GM18502 (cell line): Measurements from ENCODE around the gene CD2.

Experiments used
- ATAC-seq: cut with Tn5 transposase; IDR thresholded peaks from one replicate; pipeline ENCODE4 v1.9.1; 2021; ENCODE audit warnings: mild to moderate bottlenecking; ENCODE audit not compliant: unreplicated experiment, poor library complexity

The CD2 gene

GRCh38 chr1:116770625-116771024 is 16.4 kb downstream of the CD2 start:
- ATAC-seq = no peak

DNA sequence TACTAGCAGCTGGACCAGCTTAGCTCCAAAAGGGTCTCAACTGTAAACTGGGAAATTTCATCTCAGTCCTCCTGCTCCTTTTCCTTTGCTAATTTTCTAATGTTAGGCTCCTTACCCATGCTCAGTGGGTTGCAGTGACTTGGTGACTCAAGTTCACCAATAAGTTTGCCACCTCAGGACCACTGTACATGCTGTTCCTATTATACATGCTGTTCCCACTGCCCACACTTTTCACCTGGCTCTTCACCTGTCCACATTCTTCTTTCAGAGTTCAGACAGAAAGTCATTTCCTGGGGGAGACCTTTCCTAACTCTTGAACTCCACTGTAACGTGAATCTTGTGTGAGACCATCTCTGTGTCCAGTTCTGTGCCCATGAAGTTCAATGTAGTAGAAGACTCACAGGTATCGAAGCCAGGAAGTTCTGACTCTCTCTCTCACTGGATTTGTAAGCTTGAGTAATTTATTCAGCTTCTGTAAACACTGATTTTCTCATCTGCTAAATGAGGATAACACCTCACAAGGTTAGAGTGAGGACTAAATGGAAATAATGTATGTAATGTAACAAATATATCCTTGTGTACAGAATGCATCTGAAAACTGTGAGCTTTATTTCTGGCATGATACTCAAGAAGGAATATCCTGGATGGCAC is 17.9 kb downstream of the CD2 start:
- no peak for ATAC-seq

DNA sequence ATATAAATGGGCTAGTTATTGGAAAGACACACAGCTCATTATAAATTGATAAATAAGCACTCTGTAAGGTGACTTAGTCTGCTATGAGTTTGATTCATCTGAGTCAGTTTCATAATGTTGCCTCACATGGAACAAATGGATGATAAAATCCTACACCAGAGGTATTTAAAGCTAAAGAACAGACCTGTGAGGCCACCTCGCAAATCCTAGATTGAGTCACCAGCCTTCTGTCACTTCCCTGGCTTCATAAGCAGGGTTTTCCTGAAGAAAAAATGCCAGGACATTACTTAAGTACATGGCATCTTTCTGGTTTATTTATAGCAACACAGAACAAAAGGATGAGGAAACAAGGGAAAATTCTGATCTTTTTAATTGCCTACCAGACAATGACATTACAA is 18.4 kb downstream of the CD2 start:
- no peak for ATAC-seq

DNA sequence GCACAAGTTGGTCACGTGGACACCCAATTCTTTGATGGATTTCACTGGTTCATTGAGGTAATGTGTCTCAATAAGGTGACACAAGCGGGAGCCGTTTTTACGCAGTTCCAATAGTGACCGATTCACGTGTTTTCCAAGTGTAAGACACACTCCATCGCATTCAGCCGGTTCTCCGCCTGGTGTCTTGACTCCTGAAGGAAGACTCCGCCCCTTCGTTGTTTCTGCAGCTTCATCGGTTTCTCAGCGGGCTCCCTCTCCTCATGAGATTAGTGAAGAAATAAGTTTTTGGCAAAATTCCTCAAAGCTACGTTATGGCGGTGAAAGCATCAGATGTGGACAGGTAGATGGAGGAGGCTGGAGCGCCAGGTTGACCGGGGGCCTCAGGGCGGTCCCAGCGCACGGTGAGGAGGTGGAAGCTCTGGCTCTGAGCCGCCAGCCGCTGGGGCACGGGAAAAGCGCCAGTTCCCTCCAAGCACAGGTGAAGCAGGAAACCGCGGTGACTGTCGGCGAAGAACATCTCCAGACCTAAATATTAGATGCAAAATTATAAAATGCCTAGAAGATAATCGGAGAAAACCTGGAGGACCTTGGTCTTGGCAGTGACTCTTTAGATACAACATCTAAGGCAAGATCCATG is 21.0 kb downstream of the CD2 start:
- no peak for ATAC-seq

GRCh38 chr1:116777831-116778830 is 23.9 kb downstream of the CD2 start:
- no peak for ATAC-seq

GRCh38 chr1:116781034-116781433 is 26.8 kb downstream of the CD2 start:
- no peak for ATAC-seq

DNA sequence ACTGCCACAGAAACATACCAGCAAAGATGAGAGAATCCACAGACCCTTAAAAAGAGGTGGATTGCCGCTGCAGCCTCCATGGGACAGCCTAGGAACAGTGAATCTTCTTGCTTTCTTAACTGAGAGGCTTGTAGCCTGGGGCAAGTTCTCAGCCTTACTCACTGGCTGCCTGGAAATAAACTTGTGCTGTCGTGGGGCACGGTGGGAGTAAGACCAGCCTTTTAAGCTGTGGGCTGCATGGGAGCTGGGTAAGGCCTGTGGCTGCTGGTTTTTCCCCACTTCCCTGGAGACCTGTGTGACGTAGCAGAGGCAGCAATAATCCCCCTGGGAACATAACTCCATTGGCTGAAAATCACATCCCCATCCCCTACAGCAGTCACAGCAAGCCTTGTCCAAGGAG is 30.8 kb downstream of the CD2 start:
- ATAC-seq = no peak

DNA sequence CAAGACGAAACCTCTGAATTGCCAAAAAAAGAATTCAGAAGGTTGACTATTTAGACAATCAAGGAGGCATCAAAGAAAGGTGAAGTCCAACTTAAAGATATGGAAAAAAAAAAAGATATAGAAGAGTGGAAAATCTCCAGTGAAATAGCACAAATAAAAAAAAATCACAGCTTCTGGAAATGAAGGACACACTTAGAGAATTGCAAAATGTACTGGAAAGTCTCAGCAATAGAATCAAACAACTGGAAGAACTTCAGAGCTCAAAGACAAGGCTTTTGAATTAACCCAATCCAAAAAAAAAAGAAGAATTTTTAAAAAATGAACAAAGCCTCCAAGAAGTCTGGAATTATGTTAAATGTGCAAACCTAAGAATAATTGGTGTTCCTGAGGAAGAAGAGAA is 31.8 kb downstream of the CD2 start:
- no peak for ATAC-seq

DNA sequence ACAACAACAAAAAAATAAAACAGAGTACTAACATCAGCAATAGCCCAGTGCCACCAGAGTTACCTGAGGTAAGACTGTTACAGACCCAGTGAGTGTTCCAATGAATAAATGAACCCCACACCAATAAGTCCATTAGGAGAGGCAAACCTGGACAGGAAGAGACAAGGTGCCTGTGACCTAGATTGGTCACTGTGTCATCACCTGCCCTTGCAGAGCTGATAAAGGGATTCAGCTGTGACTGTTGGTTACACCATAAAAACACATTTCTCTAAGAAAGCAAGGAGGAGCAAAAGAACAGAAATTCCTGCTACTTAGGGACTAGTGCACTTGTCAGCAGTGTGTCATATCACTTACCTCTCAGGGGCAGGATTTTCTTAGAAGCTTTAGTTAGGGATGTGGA is 37.5 kb downstream of the CD2 start:
- no peak for ATAC-seq

DNA sequence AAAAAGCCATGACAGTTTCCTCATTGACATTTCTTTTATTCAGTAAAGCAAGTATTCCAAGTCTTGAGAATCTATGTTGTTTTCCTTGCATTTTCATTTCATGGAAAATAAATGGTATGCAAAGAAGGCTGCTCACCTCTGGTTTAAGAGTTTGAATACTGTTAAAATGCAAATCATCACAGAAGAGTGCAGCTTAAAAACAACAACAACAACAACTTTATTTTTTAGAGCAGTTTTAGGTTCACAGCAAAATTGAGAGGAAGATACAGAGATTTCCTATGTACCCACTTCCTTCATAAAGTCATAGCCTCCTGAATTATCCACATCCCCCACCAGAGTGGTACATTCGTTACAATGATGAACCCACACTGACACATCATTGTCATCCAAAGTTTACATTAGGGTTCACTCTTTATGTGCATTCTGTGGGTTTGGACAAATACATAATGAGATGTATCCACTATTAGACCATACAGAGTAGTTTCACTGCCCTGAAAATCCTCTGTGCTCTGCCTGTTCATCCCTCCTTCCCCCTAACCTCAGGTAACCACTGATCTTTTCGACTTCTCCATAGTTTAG is 39.2 kb downstream of the CD2 start:
- ATAC-seq = no peak

DNA sequence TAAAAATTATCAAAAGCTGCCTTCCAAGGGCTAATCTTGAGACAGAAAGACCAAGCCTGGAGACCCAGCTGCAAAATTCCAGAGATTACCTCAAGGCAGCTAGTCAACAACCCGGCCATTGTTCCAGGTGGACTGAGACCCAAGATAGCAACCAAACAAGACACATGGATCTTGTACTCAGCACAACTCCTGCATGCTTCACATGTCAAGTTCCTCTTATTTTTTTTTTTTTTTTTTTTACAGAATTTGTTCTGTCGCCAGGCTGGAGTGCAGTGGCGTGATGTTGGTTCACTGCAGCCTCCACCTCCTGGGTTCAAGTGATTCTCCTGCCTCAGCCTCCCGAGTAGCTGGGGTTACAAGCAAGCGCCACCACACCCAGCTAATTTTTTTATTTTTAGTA is 40.1 kb downstream of the CD2 start:
- no peak for ATAC-seq

- peak; percentile 95 for ATAC-seq
Observed at GRCh38 chr1:116794804-116795481, 40.7 kb downstream of the CD2 start.

DNA sequence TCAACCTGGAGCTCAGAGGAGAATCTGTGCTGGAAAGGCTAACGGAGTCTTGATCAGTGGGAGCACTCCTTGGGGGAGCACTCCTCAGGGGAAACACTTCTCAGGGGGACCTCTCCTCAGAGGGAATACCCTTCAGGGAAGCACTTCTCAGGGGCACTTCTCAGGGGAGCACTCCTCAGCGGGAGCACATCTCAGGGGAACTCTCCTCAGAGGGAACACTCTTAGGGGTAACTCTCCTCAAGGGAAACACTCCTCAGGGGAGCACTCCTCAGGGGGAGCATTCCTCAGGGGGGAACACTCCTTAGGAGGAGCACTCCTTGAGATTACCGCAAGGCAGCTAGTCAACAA is 41.2 kb downstream of the CD2 start:
- ATAC-seq = no peak

GRCh38 chr1:116804736-116805135 is 50.5 kb downstream of the CD2 start:
- no peak for ATAC-seq

DNA sequence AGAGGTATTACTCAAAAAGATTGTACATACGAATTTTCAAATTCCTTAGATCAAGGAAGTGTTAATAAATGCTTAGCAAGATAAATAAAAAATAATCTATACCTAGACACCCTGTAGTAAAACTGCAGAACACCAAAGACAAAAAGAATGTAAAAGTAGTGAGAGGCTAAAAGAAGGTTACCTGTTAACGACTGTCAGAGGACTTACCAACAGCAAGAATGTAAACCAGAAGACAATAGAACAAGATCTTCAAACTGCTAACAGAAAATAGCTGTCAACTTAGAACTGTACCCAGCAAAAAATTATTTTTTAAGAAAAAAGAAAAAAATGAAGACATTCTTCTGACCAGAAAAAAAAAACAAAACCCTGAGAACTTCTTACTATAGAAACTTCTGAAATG is 51.2 kb downstream of the CD2 start:
- ATAC-seq = no peak

GRCh38 chr1:116806245-116806644 is 52.0 kb downstream of the CD2 start:
- peak; percentile 77 for ATAC-seq

GRCh38 chr1:116806671-116807070 is 52.4 kb downstream of the CD2 start:
- ATAC-seq = no peak

GRCh38 chr1:116807394-116808199 is 53.4 kb downstream of the CD2 start:
- ATAC-seq = no peak

DNA sequence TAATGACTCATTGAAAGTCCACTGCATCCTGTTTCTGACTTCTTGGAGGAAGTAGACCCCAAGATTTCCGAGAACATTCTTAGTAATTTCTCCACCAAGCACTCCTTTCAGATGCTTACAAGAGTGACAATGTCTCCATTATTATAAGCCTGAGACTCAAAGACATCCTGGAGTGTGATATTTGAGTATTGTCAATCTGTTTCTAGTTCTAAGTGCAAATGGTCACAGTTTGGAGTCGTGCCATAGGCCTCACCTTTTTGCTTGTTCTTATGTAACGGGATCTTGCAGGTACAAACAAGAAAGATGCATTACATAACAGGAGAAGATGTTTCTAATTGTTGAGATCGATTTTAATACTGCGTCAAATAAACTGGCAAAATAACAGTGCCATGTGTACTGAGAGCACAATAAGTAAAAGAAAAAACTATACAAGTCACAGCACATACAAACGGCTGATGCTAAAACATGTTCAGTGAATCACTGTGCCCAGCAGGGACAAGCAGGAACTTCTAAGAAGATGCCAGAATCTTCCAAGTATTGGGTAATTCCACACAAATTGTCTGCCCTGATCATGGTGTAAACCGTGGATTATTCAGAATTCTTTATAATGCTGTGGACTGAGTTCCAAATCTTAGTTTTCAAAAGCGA is 54.1 kb downstream of the CD2 start:
- ATAC-seq = no peak
